ENCODE data around the gene ORM1. TPM values are rescaled to one million over a fixed set of nuclear protein-coding genes. Genes with fewer than 3 reads are reported as not detected.
A peak's percentile ranks its signal among the peaks of the same experiment; 100 is the strongest.

Gene ORM1
- total and polyA plus RNA-seq, 2 donors (not counting 1 experiment from before 2014, with no cell fraction given) = not detected

DNA sequence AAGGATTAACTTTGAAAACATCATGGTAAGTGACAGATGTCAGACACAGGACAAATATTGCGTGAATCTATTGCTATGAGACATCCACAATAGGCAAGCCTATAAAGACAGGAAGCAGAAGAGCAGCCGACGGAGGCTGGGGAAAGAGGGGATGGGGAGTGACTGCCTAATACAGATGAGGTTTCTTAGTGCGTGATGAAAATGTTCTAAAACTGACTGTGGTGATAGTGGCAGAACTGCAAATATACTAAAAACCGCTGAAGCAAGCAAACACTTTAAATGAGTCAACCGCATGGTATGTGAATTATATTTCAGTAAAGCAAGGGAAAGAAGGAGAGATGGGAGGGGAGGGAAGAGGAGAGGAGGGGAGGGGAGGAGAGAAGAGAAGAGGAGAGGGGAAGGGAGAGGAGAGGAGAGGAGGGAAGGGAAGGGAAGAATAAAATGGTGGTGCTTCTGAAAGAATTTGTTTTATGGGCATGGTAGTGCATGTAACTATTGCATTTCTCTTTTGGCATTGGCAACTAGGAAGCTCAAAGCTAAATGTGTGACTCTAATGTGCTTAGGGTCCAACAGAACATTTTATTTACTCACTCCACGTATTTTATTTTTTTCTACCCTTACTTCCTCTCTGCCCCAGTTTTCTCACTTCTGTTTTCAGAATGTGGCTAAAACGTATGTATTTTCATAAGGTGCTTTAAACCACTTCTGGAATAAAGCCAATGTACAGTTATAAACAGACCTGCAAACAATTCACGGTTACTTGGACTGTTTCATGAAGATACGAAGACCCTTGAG, 43.6 kb downstream of the ORM1 start:
- peaks cover 9% of the 10 kb centered on the region for H3K36me3 ChIP-seq (ENCODE audit: control insufficient read depth, insufficient read depth, low read length)
- TF ChIP-seq EZH2 (IDR thresholded peaks at IDR 0.05; ENCODE audit: low read length, missing control alignments) = no peak
- TF ChIP-seq, protein P1, sequence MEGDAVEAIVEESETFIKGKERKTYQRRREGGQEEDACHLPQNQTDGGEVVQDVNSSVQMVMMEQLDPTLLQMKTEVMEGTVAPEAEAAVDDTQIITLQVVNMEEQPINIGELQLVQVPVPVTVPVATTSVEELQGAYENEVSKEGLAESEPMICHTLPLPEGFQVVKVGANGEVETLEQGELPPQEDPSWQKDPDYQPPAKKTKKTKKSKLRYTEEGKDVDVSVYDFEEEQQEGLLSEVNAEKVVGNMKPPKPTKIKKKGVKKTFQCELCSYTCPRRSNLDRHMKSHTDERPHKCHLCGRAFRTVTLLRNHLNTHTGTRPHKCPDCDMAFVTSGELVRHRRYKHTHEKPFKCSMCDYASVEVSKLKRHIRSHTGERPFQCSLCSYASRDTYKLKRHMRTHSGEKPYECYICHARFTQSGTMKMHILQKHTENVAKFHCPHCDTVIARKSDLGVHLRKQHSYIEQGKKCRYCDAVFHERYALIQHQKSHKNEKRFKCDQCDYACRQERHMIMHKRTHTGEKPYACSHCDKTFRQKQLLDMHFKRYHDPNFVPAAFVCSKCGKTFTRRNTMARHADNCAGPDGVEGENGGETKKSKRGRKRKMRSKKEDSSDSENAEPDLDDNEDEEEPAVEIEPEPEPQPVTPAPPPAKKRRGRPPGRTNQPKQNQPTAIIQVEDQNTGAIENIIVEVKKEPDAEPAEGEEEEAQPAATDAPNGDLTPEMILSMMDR (conservative IDR thresholded peaks at IDR 0.05 in 1 of 2, IDR thresholded peaks at IDR 0.05 in 1 of 2; ENCODE audit: low read depth in 1 of 2, low read length in 2 of 2) = no peak
- H4K20me1 ChIP-seq (ENCODE audit: control insufficient read depth, extremely low read depth, insufficient read depth, low read length) = no peaks in the 10 kb centered on the region
- H3K4me2 ChIP-seq (ENCODE audit: extremely low read depth, insufficient read depth, low read length) = peak overlapping the region; percentile 58
- H3K4me3 ChIP-seq (replicated peaks in 1 of 4; ENCODE audit: control extremely low read depth in 1 of 4, insufficient read depth in 1 of 4, low read depth in 3 of 4, low read length in 4 of 4) = no peak overlapping the region
- no peaks in the 10 kb centered on the region for H3K27me3 ChIP-seq (ENCODE audit: control insufficient read depth, insufficient read depth, low read length)
- H3K79me2 ChIP-seq (ENCODE audit: control insufficient read depth, insufficient read depth, low read length) = no peaks in the 10 kb centered on the region
- H2AFZ ChIP-seq (ENCODE audit: low read length) = no peak overlapping the region
- peak; percentile 92 to 97 for DNase-seq (ENCODE audit: low read depth in 2 of 2)
- peaks cover 11% of the 10 kb centered on the region for H3K4me1 ChIP-seq (ENCODE audit: control insufficient read depth, extremely low read depth, insufficient read depth, low read length)
- peak overlapping the region; percentile 56 for H3K27ac ChIP-seq (ENCODE audit: insufficient read depth, low read length)
- H3K9ac ChIP-seq (ENCODE audit: insufficient read depth, low read length) = no peak overlapping the region
- H3K9me3 ChIP-seq (ENCODE audit: control insufficient read depth, insufficient read depth, low read depth, low read length) = no peaks in the 10 kb centered on the region

DNA sequence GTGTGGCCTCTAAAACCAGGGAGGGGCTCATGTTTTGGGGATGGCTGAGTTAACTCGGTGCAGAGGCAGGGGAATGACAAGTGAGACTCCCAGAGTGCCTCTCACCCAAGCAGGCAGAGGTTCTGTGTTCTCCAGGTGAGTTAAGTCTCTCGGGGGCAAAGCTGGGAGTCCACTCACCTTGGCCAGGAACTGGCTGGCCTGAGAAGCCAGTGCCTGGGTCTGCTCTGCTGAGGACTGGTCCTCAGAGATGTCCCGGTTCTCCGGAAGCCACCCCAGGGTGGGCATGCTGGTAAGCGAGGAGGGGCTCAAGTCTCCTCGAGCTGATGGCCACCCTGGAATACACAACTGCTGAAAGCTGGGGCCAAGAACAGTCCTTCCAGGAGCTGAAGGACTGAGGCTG, 44.5 kb downstream of the ORM1 start:
- Histone ChIP-seq H3K4me3 (replicated peaks in 1 of 4; ENCODE audit: control extremely low read depth in 1 of 4, insufficient read depth in 1 of 4, low read depth in 3 of 4, low read length in 4 of 4) (no peak overlapping the region), H3K4me2 (ENCODE audit: extremely low read depth, insufficient read depth, low read length) (no peak overlapping the region), H3K9ac (ENCODE audit: insufficient read depth, low read length) (no peak overlapping the region), H3K27ac (ENCODE audit: insufficient read depth, low read length) (no peak overlapping the region), H3K27me3 (ENCODE audit: control insufficient read depth, insufficient read depth, low read length) (no peaks in the 10 kb centered on the region), H3K9me3 (ENCODE audit: control insufficient read depth, insufficient read depth, low read depth, low read length) (no peaks in the 10 kb centered on the region), H4K20me1 (ENCODE audit: control insufficient read depth, extremely low read depth, insufficient read depth, low read length) (no peaks in the 10 kb centered on the region), H3K79me2 (ENCODE audit: control insufficient read depth, insufficient read depth, low read length) (no peaks in the 10 kb centered on the region), H2AFZ (ENCODE audit: low read length) (no peak overlapping the region), H3K4me1 (ENCODE audit: control insufficient read depth, extremely low read depth, insufficient read depth, low read length) (peaks cover 18% of the 10 kb centered on the region), H3K36me3 (ENCODE audit: control insufficient read depth, insufficient read depth, low read length) (peaks cover 9% of the 10 kb centered on the region)
- TF ChIP-seq EZH2 (IDR thresholded peaks at IDR 0.05; ENCODE audit: low read length, missing control alignments) = no peak
- TF ChIP-seq, protein P1 (conservative IDR thresholded peaks at IDR 0.05 in 1 of 2, IDR thresholded peaks at IDR 0.05 in 1 of 2; ENCODE audit: low read depth in 1 of 2, low read length in 2 of 2) = no peak
- no peak for DNase-seq (ENCODE audit: low read depth in 2 of 2)

DNA sequence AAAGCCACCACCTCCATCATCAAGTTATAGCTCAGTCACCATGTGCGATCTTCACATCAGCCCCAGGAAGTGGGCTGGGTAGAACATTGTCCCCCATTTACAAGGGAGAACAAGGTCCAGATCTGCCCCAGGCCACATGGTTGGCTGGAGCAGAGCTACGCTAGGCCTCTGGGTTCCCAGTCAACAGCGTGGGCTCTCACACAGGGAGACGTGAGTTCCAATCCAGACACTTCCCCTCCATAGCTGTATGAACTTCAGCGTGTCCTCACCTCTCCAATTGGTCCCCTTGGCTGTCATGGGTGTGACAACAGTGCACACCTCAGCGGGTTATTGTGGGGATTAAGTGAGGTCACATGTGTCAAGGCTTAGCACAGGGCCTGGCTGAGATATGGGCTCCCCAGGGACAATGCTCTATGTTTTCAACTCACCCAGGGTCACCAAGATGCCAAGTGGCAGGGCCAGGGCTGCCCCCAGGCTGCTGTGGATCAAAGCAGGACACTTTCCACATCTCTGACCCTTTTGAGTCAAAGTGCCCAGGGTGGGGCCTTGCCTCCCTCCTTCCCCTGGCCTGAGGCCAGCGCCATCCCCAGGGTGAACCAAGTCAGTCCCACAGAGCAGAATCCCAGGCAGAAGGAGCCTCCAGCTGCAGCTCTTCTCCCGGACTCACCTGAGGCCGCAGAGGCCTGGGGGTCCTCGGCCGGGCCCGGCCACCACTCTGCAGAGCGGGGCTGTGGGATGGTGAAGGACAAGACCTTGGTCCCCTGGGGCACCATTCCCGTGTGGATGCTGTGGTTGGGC, 45.1 kb downstream of the ORM1 start:
- Histone ChIP-seq H2AFZ (ENCODE audit: low read length) (no peak overlapping the region), H3K9ac (ENCODE audit: insufficient read depth, low read length) (no peak overlapping the region), H3K4me3 (replicated peaks in 1 of 4; ENCODE audit: control extremely low read depth in 1 of 4, insufficient read depth in 1 of 4, low read depth in 3 of 4, low read length in 4 of 4) (no peak overlapping the region), H3K4me2 (ENCODE audit: extremely low read depth, insufficient read depth, low read length) (no peak overlapping the region), H3K36me3 (ENCODE audit: control insufficient read depth, insufficient read depth, low read length) (peaks cover 9% of the 10 kb centered on the region), H3K27ac (ENCODE audit: insufficient read depth, low read length) (no peak overlapping the region), H3K27me3 (ENCODE audit: control insufficient read depth, insufficient read depth, low read length) (no peaks in the 10 kb centered on the region), H3K9me3 (ENCODE audit: control insufficient read depth, insufficient read depth, low read depth, low read length) (no peaks in the 10 kb centered on the region), H3K4me1 (ENCODE audit: control insufficient read depth, extremely low read depth, insufficient read depth, low read length) (peaks cover 20% of the 10 kb centered on the region), H4K20me1 (ENCODE audit: control insufficient read depth, extremely low read depth, insufficient read depth, low read length) (no peaks in the 10 kb centered on the region), H3K79me2 (ENCODE audit: control insufficient read depth, insufficient read depth, low read length) (no peaks in the 10 kb centered on the region)
- TF ChIP-seq EZH2 (IDR thresholded peaks at IDR 0.05; ENCODE audit: low read length, missing control alignments) = no peak
- TF ChIP-seq, protein P1 (conservative IDR thresholded peaks at IDR 0.05 in 1 of 2, IDR thresholded peaks at IDR 0.05 in 1 of 2; ENCODE audit: low read depth in 1 of 2, low read length in 2 of 2) = no peak
- DNase-seq (ENCODE audit: low read depth in 2 of 2) = no peak
